Endodermal cell (in vitro differentiated cells): Measurements from ENCODE around the gene MACROD2. TPM values are rescaled to one million over a fixed set of nuclear protein-coding genes. Genes with fewer than 3 reads are reported as not detected.

ENCODE experiments used
- DNase-seq: peaks from one replicate; pipeline ENCODE4 v3.0.0-alpha.2; 2017
- H3K27ac ChIP-seq: 2 replicates; pipeline ENCODE4 v1.5.1; 2013; ENCODE audit warnings: mild to moderate bottlenecking, low read depth, low read length, moderate library complexity
- H3K27me3 ChIP-seq: 2 replicates; pipeline ENCODE4 v1.6.1; 2013; ENCODE audit warnings: mild to moderate bottlenecking, low read length, moderate library complexity; ENCODE audit not compliant: insufficient read depth, control insufficient read depth, poor library complexity, severe bottlenecking
- H3K36me3 ChIP-seq: 2 replicates; pipeline ENCODE4 v1.7.0; 2013; ENCODE audit warnings: mild to moderate bottlenecking, low read length, moderate library complexity; ENCODE audit not compliant: control insufficient read depth, insufficient read depth
- H3K4me1 ChIP-seq: one replicate; pipeline ENCODE4 v1.7.0; 2013; ENCODE audit warnings: low read length; ENCODE audit not compliant: control insufficient read depth, insufficient read depth
- H3K4me3 ChIP-seq: 2 replicates; pipeline ENCODE4 v1.5.1; 2013; ENCODE audit warnings: mild to moderate bottlenecking, low read length, moderate library complexity
- H3K9ac ChIP-seq: 2 replicates; pipeline ENCODE4 v1.6.1; 2013; ENCODE audit warnings: mild to moderate bottlenecking, low read length, moderate library complexity; ENCODE audit not compliant: poor library complexity, severe bottlenecking; ENCODE audit errors: extremely low read depth
- H3K9me3 ChIP-seq: 2 replicates; pipeline ENCODE4 v1.6.1; 2013; ENCODE audit warnings: mild to moderate bottlenecking, low read length, moderate library complexity; ENCODE audit not compliant: control insufficient read depth
- H3K27ac Mint-ChIP-seq: 2 replicates; pipeline ENCODE4 v1.8.0; 2020; ENCODE audit warnings: mixed read lengths
- H3K27me3 Mint-ChIP-seq: 2 replicates; pipeline ENCODE4 v1.8.0; 2021; ENCODE audit warnings: mild to moderate bottlenecking, mixed read lengths; ENCODE audit not compliant: insufficient read depth
- H3K36me3 Mint-ChIP-seq: 2 replicates; pipeline ENCODE4 v1.8.0; 2020; ENCODE audit warnings: low read depth, mixed read lengths
- H3K4me1 Mint-ChIP-seq: 2 replicates; pipeline ENCODE4 v1.8.0; 2020; ENCODE audit warnings: mixed read lengths
- H3K4me3 Mint-ChIP-seq: 2 replicates; pipeline ENCODE4 v1.8.0; 2020; ENCODE audit warnings: mild to moderate bottlenecking, moderate library complexity, mixed read lengths
- H3K9me3 Mint-ChIP-seq: 2 replicates; pipeline ENCODE4 v1.8.0; 2020; ENCODE audit warnings: mild to moderate bottlenecking, mixed read lengths
- CTCF ChIP-seq: fragments of 200-600 bp; sonication (generic); conservative IDR thresholded peaks from 2 replicates; pipeline ENCODE4 v1.5.0; 2021; ENCODE audit warnings: antibody characterized with exemption, mild to moderate bottlenecking
- WGBS, 2 experiments: methylation state at CpG; one replicate each; pipeline versions ENCODE4 v1.1.5 to v1.1.7; 2013; ENCODE audit warnings: missing lambda C conversion rate in 2 of 2, mixed read lengths in 1 of 2; ENCODE audit not compliant: insufficient coverage in 1 of 2, insufficient read length in 1 of 2; 5-methylcytosine and 5-hydroxymethylcytosine counted together
- total RNA-seq, 2 donors: library from RNA; stranded (reverse); fragmentation: NEBNext Ultra II Directional in 1 of 2; extraction: Animal tissue kit (Norgen Biotek cat#: 25700) in 1 of 2; gene quantifications; 2 replicates in 1 of 2; 3 replicates in 1 of 2; pipeline ENCODE4 v1.2.1, GENCODE V29; 2021

The MACROD2 gene
- total RNA-seq, 2 donors from 2014 or later, result 2.3 to 4.8 TPM

GRCh38 chr20:15256676-15257568, 1261.6 kb downstream of the MACROD2 start:
- no peaks in the 10 kb centered on the region for H3K4me1 Mint-ChIP-seq
- WGBS, 2 experiments, result 81% methylated on average over 4 of the region's 6 CpGs; no CpG with 5 or more reads in 1 of the 2 experiments
- H3K36me3 Mint-ChIP-seq, result no peaks in the 10 kb centered on the region

GRCh38 chr20:15257569-15257870, 1262.2 kb downstream of the MACROD2 start:
- WGBS, 2 experiments, result no CpG with 5 or more reads among the region's 1 CpG
- Histone ChIP-seq H3K27me3 (no peaks in the 10 kb centered on the region), H3K36me3 (no peaks in the 10 kb centered on the region), H3K9me3 (peaks cover 4% of the 10 kb centered on the region), H3K4me1 (no peaks in the 10 kb centered on the region), H3K9ac (no peak overlapping the region), H3K27ac (no peak overlapping the region), H3K4me3 (no peak overlapping the region)
- no peaks in the 10 kb centered on the region for H3K27me3 Mint-ChIP-seq
- no peak for DNase-seq
- H3K36me3 Mint-ChIP-seq, result no peaks in the 10 kb centered on the region
- no peak for TF ChIP-seq CTCF
- no peaks in the 10 kb centered on the region for H3K4me1 Mint-ChIP-seq
- H3K9me3 Mint-ChIP-seq, result no peaks in the 10 kb centered on the region
- no peak overlapping the region for H3K4me3 Mint-ChIP-seq
- H3K27ac Mint-ChIP-seq, result no peak overlapping the region

More at GRCh38 chr20:15256676-15257568, 1261.6 kb downstream of the MACROD2 start:
- no peak overlapping the region for H3K27ac ChIP-seq
- no peaks in the 10 kb centered on the region for H3K9me3 ChIP-seq
- no peaks in the 10 kb centered on the region for H3K27me3 Mint-ChIP-seq
- TF ChIP-seq CTCF, result no peak
- no peaks in the 10 kb centered on the region for H3K9me3 Mint-ChIP-seq
- H3K9ac ChIP-seq, result no peak overlapping the region
- H3K4me3 ChIP-seq, result no peak overlapping the region
- no peak overlapping the region for H3K4me3 Mint-ChIP-seq
- DNase-seq, result no peak
- H3K36me3 ChIP-seq, result no peaks in the 10 kb centered on the region
- H3K27me3 ChIP-seq, result no peaks in the 10 kb centered on the region
- H3K27ac Mint-ChIP-seq, result no peak overlapping the region
- H3K4me1 ChIP-seq, result no peaks in the 10 kb centered on the region

- Mint-ChIP-seq H3K4me1 (peaks cover 17% of the 10 kb centered on the region), H3K4me3 (no peak overlapping the region), H3K9me3 (peaks cover 9% of the 10 kb centered on the region), H3K36me3 (no peaks in the 10 kb centered on the region), H3K27ac (no peak overlapping the region), H3K27me3 (no peaks in the 10 kb centered on the region)
- H3K9me3 ChIP-seq, result peaks cover 12% of the 10 kb centered on the region
- TF ChIP-seq CTCF, result no peak
- DNase-seq, result no peak
- no peaks in the 10 kb centered on the region for H3K27me3 ChIP-seq
- peaks cover 3% of the 10 kb centered on the region for H3K4me1 ChIP-seq
- H3K9ac ChIP-seq, result no peak overlapping the region
- no peaks in the 10 kb centered on the region for H3K36me3 ChIP-seq
- 83% methylated on average over 1 of the region's 1 CpG; no CpG with 5 or more reads in 1 of the 2 experiments for WGBS, 2 experiments
- no peak overlapping the region for H3K27ac ChIP-seq
- no peak overlapping the region for H3K4me3 ChIP-seq
Measured at GRCh38 chr20:15265581-15266309, 1270.4 kb downstream of the MACROD2 start.
